Progenitor cell of endocrine pancreas (in vitro differentiated cells): ENCODE results near the gene TIMP3. TPM values are rescaled to one million over a fixed set of nuclear protein-coding genes. Genes with fewer than 3 reads are reported as not detected.

Experiments
- DNase-seq: peaks from one replicate; pipeline ENCODE4 v3.0.0; 2021; ENCODE audit warnings: low spot score; ENCODE audit not compliant: unreplicated experiment
- H3K27ac Mint-ChIP-seq: 2 replicates; pipeline ENCODE4 v1.8.0; 2021; ENCODE audit warnings: mild to moderate bottlenecking, moderate library complexity, mixed read lengths
- H3K27me3 Mint-ChIP-seq: 2 replicates; pipeline ENCODE4 v1.8.0; 2021; ENCODE audit warnings: mixed read lengths
- H3K36me3 Mint-ChIP-seq: 2 replicates; pipeline ENCODE4 v1.8.0; 2022; ENCODE audit warnings: mixed read lengths; ENCODE audit not compliant: insufficient read depth
- H3K4me1 Mint-ChIP-seq: 2 replicates; pipeline ENCODE4 v1.8.0; 2021; ENCODE audit warnings: low read depth, mixed read lengths
- H3K4me3 Mint-ChIP-seq: 2 replicates; pipeline ENCODE4 v1.8.0; 2021; ENCODE audit warnings: low read depth, mild to moderate bottlenecking, moderate library complexity, mixed read lengths
- H3K9me3 Mint-ChIP-seq: 2 replicates; pipeline ENCODE4 v1.8.0; 2021; ENCODE audit warnings: low read depth, mixed read lengths
- total RNA-seq: library from RNA; stranded (reverse); gene quantifications from 2 replicates; pipeline ENCODE4 v1.2.1, GENCODE V29; 2021
- TF ChIP-seq, protein P1 (sequence below): fragments of 200-600 bp; sonication (generic); IDR thresholded peaks from one replicate; pipeline ENCODE4 v1.5.0; 2021; ENCODE audit warnings: antibody characterized with exemption, mild to moderate bottlenecking; ENCODE audit not compliant: unreplicated experiment

TIMP3 gene
- total RNA-seq, 1 donor from 2014 or later: 2.4 TPM

DNA sequence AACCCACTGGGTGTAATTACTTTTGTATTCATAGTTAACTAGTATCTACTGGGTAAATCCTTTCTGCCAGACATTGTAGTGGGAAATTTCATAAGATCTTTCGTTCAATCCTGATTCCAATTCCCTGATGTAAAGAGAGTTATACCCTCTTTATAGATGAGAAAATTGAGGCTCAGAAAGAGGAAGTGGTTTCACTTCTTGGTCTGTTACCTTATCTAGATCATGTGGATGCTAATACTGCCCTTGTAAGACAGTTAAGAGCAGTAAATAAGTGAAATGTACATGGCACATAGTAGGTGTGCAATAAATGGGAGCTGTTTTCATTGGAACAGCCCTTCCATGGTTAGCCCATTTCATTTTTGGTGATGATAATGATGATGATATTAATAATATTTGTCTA, 46.7 kb downstream of the TIMP3 start:
- TF ChIP-seq, protein P1, sequence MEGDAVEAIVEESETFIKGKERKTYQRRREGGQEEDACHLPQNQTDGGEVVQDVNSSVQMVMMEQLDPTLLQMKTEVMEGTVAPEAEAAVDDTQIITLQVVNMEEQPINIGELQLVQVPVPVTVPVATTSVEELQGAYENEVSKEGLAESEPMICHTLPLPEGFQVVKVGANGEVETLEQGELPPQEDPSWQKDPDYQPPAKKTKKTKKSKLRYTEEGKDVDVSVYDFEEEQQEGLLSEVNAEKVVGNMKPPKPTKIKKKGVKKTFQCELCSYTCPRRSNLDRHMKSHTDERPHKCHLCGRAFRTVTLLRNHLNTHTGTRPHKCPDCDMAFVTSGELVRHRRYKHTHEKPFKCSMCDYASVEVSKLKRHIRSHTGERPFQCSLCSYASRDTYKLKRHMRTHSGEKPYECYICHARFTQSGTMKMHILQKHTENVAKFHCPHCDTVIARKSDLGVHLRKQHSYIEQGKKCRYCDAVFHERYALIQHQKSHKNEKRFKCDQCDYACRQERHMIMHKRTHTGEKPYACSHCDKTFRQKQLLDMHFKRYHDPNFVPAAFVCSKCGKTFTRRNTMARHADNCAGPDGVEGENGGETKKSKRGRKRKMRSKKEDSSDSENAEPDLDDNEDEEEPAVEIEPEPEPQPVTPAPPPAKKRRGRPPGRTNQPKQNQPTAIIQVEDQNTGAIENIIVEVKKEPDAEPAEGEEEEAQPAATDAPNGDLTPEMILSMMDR: no peak
- H3K36me3 Mint-ChIP-seq: no peaks in the 10 kb centered on the region
- H3K9me3 Mint-ChIP-seq: no peaks in the 10 kb centered on the region
- no peak overlapping the region for H3K4me3 Mint-ChIP-seq
- H3K27ac Mint-ChIP-seq: no peak overlapping the region
- H3K27me3 Mint-ChIP-seq: no peaks in the 10 kb centered on the region
- no peak for DNase-seq
- H3K4me1 Mint-ChIP-seq: no peaks in the 10 kb centered on the region

DNA sequence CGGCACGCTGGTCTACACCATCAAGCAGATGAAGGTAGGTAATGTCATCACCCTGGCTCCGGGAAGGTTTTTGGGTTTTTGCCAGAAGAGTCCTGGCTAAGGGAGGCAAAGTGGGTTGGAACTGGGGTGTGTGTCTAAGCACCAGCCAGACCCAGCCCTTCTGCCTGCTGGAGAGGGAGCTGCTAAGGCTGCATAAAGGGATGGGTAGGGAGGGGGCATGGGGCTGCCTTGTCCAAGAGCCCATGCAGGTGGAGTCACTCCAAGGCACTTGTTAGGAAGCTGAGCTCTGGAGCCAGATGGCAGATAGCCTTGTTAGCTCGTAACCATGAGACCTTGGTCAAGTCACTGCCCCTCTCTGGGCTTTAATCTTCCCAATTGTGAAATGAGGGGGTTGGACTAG, 48.0 kb downstream of the TIMP3 start:
- no peak overlapping the region for H3K27ac Mint-ChIP-seq
- TF ChIP-seq, protein P1: no peak
- H3K4me3 Mint-ChIP-seq: no peak overlapping the region
- no peaks in the 10 kb centered on the region for H3K36me3 Mint-ChIP-seq
- no peaks in the 10 kb centered on the region for H3K4me1 Mint-ChIP-seq
- H3K27me3 Mint-ChIP-seq: no peaks in the 10 kb centered on the region
- no peak for DNase-seq
- no peaks in the 10 kb centered on the region for H3K9me3 Mint-ChIP-seq

DNA sequence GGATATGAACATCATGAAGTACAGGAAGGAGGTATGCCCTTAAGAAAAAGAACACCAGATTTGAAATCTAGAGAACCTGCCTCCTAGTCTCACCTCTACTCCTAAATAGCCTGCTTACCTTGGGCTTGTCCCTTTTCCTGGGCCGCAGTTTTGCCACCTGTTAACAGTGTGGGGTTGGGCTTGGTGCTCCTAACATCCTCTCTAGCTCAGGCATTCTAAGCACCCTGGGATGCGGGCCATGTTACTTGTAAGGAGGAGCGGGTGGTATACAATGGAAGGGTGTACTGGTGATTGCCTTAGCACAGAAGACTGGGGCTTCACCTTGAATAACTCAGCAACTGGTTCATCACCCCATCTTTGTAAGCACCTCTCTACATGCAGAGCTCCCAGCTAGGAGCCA, 48.7 kb downstream of the TIMP3 start:
- Mint-ChIP-seq H3K9me3 (no peaks in the 10 kb centered on the region), H3K27me3 (no peaks in the 10 kb centered on the region), H3K27ac (no peak overlapping the region), H3K4me3 (no peak overlapping the region), H3K4me1 (no peaks in the 10 kb centered on the region), H3K36me3 (no peaks in the 10 kb centered on the region)
- TF ChIP-seq, protein P1: no peak
- DNase-seq: no peak

DNA sequence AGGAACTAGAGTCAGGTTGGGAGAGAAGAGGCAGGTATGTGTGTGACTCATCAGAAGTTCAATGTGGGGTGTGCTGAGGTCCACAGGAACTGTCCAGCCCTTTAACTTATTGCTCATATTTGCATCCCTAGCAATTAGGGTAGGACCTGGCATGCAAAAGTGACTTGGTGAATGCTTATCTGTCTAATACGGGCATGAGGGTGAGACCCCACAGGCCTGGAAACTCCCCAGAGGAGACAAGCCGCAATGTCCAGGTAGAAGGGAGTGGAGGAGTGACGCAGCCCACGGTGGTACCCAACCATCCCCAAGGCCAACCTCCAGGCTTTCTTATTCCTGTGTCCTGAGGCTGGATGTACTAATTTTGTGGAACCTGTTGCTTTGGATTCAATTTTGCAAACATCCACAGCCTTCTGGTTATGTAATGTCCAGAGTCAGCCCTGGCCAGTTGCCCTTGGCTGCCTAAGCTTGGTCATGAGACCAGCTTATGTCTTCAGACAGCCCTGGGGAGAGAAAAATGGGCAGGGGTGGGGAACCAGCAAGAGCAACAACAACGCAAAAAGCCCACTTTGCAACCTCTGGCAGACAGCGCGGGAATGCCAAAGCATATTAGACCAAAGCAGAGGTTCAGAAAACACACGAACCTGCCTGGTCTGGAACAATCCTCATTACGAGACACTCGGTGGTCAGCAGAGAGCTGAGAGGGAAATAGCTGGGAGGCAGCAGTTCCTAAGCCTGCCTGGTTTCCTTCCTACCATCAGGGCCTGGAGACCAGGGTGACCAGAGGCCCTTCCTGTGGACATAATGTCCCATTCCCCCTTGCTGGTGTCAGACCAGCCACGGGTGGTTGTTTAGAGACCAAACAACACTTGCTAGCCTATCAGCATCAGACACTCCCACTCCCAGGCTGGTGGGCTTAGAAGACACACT, 49.3 kb downstream of the TIMP3 start:
- H3K4me1 Mint-ChIP-seq: no peaks in the 10 kb centered on the region
- H3K27me3 Mint-ChIP-seq: no peaks in the 10 kb centered on the region
- no peak for DNase-seq
- H3K36me3 Mint-ChIP-seq: no peaks in the 10 kb centered on the region
- no peaks in the 10 kb centered on the region for H3K9me3 Mint-ChIP-seq
- H3K27ac Mint-ChIP-seq: no peak overlapping the region
- H3K4me3 Mint-ChIP-seq: no peak overlapping the region
- TF ChIP-seq, protein P1: no peak

DNA sequence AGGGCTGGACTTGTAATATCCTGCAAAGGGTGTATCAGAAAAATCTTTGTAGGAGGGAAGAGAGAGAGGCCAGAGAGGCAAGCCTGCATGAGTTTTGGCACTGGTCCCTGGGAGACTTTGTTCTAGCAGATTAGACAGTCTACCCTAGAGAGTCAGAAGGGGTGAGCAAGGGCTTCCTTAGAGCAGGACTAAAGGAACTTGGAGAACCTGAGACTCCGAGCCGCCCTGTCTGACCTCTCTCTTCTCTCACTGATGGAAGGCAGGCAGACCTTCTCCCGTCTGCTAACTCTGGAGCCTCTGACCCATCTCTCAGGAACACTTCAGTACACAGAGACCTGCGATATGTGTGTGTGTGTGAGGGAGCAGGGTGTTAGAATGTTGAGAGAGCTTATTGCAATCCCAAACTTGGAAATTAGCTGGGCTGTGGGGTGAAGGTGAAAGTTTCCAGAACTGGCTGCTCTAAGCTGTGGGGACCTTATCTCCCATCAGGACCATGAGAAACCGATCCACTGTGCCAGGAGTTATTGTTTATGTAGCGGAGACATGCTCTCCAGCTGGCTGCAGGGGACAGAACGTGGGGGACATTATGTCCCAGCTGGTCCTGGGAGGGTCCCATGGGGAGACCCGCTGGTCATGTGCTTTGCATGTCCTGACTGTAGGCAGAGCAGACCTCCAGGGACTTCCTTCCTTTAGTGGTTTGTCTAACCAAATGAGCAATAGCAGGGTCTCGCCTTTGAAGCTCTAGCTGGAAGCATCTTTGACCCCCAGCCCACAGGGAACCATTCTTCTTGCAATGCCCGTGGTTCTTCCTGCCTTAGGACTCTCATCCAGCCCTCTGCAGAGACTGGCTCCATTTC, 51.1 kb downstream of the TIMP3 start:
- no peaks in the 10 kb centered on the region for H3K9me3 Mint-ChIP-seq
- no peaks in the 10 kb centered on the region for H3K4me1 Mint-ChIP-seq
- no peak overlapping the region for H3K27ac Mint-ChIP-seq
- TF ChIP-seq, protein P1: no peak
- H3K36me3 Mint-ChIP-seq: no peaks in the 10 kb centered on the region
- H3K4me3 Mint-ChIP-seq: no peak overlapping the region
- DNase-seq: no peak
- no peaks in the 10 kb centered on the region for H3K27me3 Mint-ChIP-seq
